Dedifferentiated amniotic fluid mesenchymal stem cell (primary cell): ENCODE measurements around the gene SMARCB1.

Source experiments
- DNase-seq: peaks from one replicate; pipeline ENCODE4 v3.0.0-alpha.2; 2016; ENCODE audit errors: extremely low spot score

SMARCB1 gene

DNA sequence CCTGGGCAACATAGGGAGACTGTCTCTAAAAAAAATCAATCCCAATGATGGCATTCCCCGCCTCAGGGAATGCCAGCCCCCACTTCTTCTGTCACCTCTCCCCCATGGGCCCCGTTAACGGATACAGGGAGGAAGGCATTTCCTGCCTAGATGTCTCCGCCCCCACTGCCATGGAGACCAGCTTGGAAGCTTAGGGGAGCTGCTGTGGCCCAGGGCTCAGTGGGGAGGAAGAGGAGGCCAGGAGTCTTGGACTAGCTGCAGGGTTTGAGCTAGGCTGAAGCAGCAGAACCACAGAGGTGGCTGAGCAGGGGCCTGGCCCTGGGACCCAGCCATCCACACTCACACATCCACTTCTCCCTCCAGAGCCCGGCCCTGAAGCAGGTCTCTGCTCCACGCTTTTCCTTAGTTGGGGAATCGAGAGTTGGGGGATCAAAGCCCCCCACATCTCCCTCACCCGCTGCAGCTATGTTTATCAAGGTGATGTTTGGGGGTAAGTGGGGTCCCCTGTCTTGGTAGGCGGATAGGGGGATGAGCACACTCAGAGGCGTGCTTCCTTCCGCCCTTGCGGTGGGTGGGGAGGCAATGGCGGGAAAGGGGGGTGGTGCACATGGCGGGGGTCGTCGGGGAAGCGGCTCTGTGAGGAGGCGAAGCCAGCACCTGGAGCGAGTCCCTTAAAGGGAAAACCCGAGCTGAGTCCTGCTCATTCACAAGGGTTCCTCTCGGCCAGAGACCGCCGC, 23.8 kb upstream of the SMARCB1 start, which contains the start of gene C22orf15:
TSS of gene C22orf15 (plus strand) at position 149 of the 737 bp plus-strand sequence. CDS start at position 466, 317 bp downstream.
- DNase-seq, result no peak

DNA sequence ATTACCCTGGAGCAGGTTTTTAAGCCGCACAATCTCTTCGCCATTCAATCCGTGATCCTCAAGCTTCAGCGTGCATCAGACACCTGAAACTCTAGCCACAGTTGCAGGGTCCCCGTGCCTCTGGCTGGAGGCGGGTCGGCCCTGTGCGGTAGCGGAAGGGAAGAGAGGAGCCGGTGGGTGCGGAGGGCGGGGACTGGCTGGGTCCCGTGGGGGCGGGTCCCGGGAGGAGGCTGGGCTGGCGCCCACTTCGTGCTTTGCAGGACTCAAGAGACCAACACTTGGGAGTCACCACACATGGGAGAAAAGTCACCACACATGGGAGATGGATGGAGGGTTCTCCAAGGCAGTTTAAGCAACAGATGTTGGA, 23.2 kb upstream of the SMARCB1 start:
- DNase-seq, result no peak

DNA sequence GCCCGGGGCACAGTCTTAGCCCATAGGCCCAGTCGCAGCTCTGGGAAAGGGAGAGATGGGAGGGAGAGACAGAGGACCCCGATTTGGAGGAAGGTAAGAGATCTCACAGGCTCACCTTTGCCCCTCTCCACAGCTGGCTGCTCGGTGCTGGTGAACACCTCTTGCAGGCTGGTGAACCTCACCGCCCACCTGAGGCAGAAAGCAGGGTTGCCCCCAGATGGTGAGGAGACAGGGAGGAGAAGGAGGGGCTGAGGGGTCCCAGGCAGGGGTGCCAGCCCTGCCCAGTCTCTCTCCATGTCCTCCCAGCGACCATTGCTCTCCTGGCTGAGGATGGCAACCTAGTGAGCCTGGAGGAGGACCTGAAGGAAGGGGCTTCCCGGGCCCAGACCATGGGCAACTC, 22.8 kb upstream of the SMARCB1 start:
- DNase-seq, result no peak

DNA sequence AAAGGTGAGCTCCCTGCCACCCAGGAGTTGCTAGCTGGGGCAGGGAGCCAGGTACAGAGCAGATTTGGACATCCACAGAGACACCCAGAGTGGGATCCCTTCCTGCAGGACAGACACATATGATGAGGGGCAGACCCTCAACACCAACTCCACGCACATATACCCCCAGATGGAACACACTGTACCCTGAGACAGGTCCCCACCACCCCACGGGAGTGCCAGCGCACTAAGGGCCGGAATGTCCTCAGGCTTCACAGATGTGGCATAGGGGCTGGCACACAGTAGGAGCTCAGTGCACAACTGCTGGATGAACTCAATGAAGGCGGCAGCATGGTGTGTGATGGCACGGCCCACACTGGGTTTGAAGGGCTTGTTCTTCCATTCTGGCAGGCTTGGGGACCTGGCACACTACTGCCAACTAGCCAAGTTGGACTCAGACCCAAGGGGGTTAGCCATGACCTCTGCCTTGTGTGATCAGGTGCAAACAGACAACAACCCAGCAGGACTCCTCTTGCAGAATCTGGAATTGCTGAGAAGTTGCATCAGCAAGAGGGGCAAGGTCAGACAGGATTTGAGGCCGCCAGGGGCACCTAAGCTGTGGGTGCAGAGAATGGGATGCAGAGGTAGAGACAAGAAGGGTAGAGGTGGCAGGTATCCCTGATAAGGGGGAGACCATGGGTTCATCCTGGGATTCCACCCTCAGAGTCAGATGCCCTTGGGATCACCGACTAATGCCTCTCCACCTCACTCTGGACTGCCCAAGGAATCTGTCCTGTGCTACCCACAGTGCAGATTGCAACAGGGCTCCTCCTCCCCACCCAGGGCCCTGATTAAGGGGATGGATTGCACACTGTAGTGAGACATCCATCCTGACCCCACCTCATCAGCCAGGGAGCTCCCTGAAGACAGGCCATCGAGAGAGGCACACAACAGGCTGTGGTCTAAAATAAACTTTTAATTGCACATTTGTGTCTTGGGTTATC, 21.6 kb upstream of the SMARCB1 start:
- no peak for DNase-seq

GRCh38 chr22:23767303-23767672, 19.5 kb upstream of the SMARCB1 start:
- no peak for DNase-seq

GRCh38 chr22:23767673-23768548, 18.9 kb upstream of the SMARCB1 start, which contains the start of gene CHCHD10:
Gene CHCHD10, minus strand, starts transcription at chr22:23767972. Its CDS starts 98 bp downstream, at chr22:23767874.
- DNase-seq, result no peak

GRCh38 chr22:23769321-23769965, 17.3 kb upstream of the SMARCB1 start:
- DNase-seq, result no peak

GRCh38 chr22:23772315-23772648, 14.5 kb upstream of the SMARCB1 start:
- DNase-seq, result no peak

- no peak for DNase-seq
Observed at GRCh38 chr22:23772649-23773473, 13.9 kb upstream of the SMARCB1 start, which contains the start of gene MMP11. Gene MMP11, plus strand, starts transcription at chr22:23772849. Its CDS starts 22 bp downstream, at chr22:23772871.

DNA sequence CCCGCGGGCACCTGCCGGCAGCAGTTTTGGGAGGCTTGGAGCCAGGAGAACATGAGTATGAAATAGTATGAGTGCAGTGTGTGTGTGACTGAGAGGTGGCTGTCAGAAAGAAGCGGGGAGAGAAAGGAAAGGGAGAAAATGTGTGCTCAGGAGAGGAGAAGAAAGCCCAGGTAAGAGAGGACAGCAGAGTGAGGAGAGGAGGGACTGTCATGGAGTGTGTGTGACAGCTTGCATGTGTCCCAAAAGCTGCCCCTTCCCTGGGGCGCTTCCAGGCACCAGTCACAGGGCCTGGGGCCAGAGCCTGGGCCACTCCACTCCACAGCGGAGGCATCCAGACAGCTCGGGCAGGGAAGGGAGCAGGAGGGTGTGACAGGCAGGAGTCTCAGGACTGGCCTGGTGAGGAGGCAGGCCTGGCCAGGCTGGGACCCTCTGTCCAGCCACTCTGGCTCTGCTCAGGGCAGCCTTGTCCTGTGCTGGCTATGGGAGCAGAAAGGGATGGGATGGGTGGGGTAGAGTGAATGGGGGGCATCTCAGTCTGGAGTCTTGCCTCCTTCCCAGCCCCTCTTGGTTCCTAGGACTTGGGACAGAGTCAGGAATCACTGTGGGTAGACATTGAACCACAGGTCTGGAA, 13.2 kb upstream of the SMARCB1 start:
- no peak for DNase-seq

GRCh38 chr22:23774114-23774921, 12.4 kb upstream of the SMARCB1 start:
- DNase-seq, result no peak

DNA sequence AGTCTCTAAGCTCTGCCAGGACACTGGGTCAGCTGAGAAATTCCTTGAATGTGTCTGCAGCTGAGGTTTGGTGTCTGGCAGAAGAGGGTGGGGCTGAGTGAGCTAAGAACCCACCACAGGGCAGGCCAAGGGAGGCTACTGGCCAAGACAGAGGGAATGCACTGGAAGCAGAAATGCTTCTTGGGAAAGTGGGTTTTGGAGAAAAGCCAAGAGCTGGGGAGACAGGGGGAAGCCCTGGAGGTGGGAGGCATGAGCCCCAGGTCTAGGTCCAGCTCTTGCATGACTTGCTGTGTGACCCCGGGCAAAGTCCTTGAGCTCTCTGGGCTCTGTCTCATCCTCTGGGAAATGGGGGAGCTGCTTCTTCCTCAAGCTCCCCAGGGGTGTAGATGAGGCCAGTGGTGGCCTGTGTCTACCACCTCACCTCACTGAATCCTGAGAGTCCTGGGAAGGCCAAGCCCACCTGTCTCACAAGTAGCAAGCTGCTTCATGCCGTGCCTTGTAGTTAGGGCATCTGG, 11.8 kb upstream of the SMARCB1 start:
- peak; percentile 39 for DNase-seq

GRCh38 chr22:23775779-23776375, 10.9 kb upstream of the SMARCB1 start:
- DNase-seq, result no peak

GRCh38 chr22:23777776-23778576, 8.8 kb upstream of the SMARCB1 start:
- no peak for DNase-seq

DNA sequence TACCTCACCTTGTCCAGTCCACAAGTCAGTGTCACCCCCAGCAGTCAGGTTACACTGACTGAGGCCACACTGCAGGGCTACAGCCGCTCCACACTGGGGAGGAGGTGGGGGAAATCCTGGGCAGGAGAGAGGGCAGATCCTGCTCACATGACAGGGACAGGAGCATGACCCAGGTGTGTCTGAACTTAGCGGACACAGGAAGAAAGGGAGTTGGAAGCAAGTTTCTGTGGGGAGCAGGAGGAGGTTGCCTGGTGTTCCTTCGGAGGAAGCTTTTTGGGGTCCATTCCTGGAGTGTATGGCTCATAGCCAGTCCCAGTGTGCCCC, 8.2 kb upstream of the SMARCB1 start:
- DNase-seq, result no peak

- DNase-seq, result no peak
Observed at GRCh38 chr22:23779083-23779482, 7.7 kb upstream of the SMARCB1 start.

- DNase-seq, result no peak
Observed at GRCh38 chr22:23779731-23780130, 7.0 kb upstream of the SMARCB1 start.
